ENCODE data around the gene TNK1.

- TF ChIP-seq CTCF (IDR thresholded peaks at IDR 0.05; ENCODE audit: insufficient read depth, low read length, poor library complexity, severe bottlenecking) = no peak
- TF ChIP-seq EZH2phosphoT487 (conservative IDR thresholded peaks at IDR 0.05; ENCODE audit: low read length) = no peak
Observed at GRCh38 chr17:7384489-7385081, 3.7 kb downstream of the TNK1 start.

Measured in SU-DHL-6 (cell line).